ENCODE results near the gene TEX12. TPM values are rescaled to one million over a fixed set of nuclear protein-coding genes. Genes with fewer than 3 reads are reported as not detected.
A peak's percentile ranks its signal among the peaks of the same experiment; 100 is the strongest.

Gene TEX12
- total RNA-seq, 4 donors from 2014 or later, result 1.1 to 1.2 TPM; not detected in 2

- H3K9me3 ChIP-seq, result no peaks in the 10 kb centered on the region
- peak overlapping the region; percentile 81 for H3K27ac ChIP-seq
- no peaks in the 10 kb centered on the region for H3K27me3 ChIP-seq
- H3K36me3 ChIP-seq, result no peaks in the 10 kb centered on the region
- DNase-seq (ENCODE audit: low spot score in 2 of 2), result no peak
- H3K4me3 ChIP-seq, result no peak overlapping the region
- TF ChIP-seq, protein P1, sequence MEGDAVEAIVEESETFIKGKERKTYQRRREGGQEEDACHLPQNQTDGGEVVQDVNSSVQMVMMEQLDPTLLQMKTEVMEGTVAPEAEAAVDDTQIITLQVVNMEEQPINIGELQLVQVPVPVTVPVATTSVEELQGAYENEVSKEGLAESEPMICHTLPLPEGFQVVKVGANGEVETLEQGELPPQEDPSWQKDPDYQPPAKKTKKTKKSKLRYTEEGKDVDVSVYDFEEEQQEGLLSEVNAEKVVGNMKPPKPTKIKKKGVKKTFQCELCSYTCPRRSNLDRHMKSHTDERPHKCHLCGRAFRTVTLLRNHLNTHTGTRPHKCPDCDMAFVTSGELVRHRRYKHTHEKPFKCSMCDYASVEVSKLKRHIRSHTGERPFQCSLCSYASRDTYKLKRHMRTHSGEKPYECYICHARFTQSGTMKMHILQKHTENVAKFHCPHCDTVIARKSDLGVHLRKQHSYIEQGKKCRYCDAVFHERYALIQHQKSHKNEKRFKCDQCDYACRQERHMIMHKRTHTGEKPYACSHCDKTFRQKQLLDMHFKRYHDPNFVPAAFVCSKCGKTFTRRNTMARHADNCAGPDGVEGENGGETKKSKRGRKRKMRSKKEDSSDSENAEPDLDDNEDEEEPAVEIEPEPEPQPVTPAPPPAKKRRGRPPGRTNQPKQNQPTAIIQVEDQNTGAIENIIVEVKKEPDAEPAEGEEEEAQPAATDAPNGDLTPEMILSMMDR (IDR thresholded peaks at IDR 0.05), result no peak
- TF ChIP-seq POLR2A (IDR thresholded peaks at IDR 0.05) (no peak), POLR2AphosphoS5 (IDR thresholded peaks at IDR 0.05) (no peak), EP300 (IDR thresholded peaks at IDR 0.05) (no peak)
- H3K4me1 ChIP-seq, result peaks cover 37% of the 10 kb centered on the region
- WGBS, result 58% methylated on average over 5 of the region's 5 CpGs
These were observed 37.5 kb upstream of the TEX12 start for GRCh38 chr11:112129656-112130055.

- no peaks in the 10 kb centered on the region for H3K27me3 ChIP-seq
- no peaks in the 10 kb centered on the region for H3K9me3 ChIP-seq
- 66% methylated on average over 2 of the region's 2 CpGs for WGBS
- no peak overlapping the region for H3K27ac ChIP-seq
- no peak overlapping the region for H3K4me3 ChIP-seq
- H3K4me1 ChIP-seq, result peaks cover 37% of the 10 kb centered on the region
- H3K36me3 ChIP-seq, result no peaks in the 10 kb centered on the region
- TF ChIP-seq POLR2A (IDR thresholded peaks at IDR 0.05) (no peak), POLR2AphosphoS5 (IDR thresholded peaks at IDR 0.05) (no peak), EP300 (IDR thresholded peaks at IDR 0.05) (no peak)
- TF ChIP-seq, protein P1 (IDR thresholded peaks at IDR 0.05), result no peak
- no peak for DNase-seq (ENCODE audit: low spot score in 2 of 2)
These were observed 34.4 kb upstream of the TEX12 start for GRCh38 chr11:112132737-112133136.

- Histone ChIP-seq H3K4me1 (peaks cover 21% of the 10 kb centered on the region), H3K9me3 (no peaks in the 10 kb centered on the region), H3K27ac (no peak overlapping the region), H3K36me3 (no peaks in the 10 kb centered on the region), H3K4me3 (no peak overlapping the region), H3K27me3 (no peaks in the 10 kb centered on the region)
- TF ChIP-seq, protein P1 (IDR thresholded peaks at IDR 0.05), result no peak
- TF ChIP-seq POLR2AphosphoS5 (IDR thresholded peaks at IDR 0.05) (no peak), POLR2A (IDR thresholded peaks at IDR 0.05) (no peak), EP300 (IDR thresholded peaks at IDR 0.05) (no peak)
- no peak for DNase-seq (ENCODE audit: low spot score in 2 of 2)
- WGBS, result 85% methylated on average over 4 of the region's 4 CpGs
These were observed 32.7 kb upstream of the TEX12 start for GRCh38 chr11:112134473-112134872.

GRCh38 chr11:112143597-112143996, 23.6 kb upstream of the TEX12 start:
- 93% methylated on average over 3 of the region's 3 CpGs for WGBS
- no peaks in the 10 kb centered on the region for H3K9me3 ChIP-seq
- DNase-seq (ENCODE audit: low spot score in 2 of 2), result no peak
- no peaks in the 10 kb centered on the region for H3K27me3 ChIP-seq
- H3K27ac ChIP-seq, result no peak overlapping the region
- TF ChIP-seq POLR2AphosphoS5 (IDR thresholded peaks at IDR 0.05), result no peak
- TF ChIP-seq EP300 (IDR thresholded peaks at IDR 0.05), result no peak
- no peak for TF ChIP-seq POLR2A (IDR thresholded peaks at IDR 0.05)
- TF ChIP-seq, protein P1 (IDR thresholded peaks at IDR 0.05), result no peak
- no peak overlapping the region for H3K4me3 ChIP-seq
- no peaks in the 10 kb centered on the region for H3K4me1 ChIP-seq
- H3K36me3 ChIP-seq, result peaks cover 9% of the 10 kb centered on the region

GRCh38 chr11:112150517-112150916, 16.7 kb upstream of the TEX12 start:
- Histone ChIP-seq H3K36me3 (peaks cover 12% of the 10 kb centered on the region), H3K4me3 (no peak overlapping the region), H3K27me3 (no peaks in the 10 kb centered on the region), H3K4me1 (no peaks in the 10 kb centered on the region), H3K9me3 (no peaks in the 10 kb centered on the region), H3K27ac (no peak overlapping the region)
- DNase-seq (ENCODE audit: low spot score in 2 of 2), result no peak
- TF ChIP-seq POLR2A (IDR thresholded peaks at IDR 0.05) (no peak), EP300 (IDR thresholded peaks at IDR 0.05) (no peak), POLR2AphosphoS5 (IDR thresholded peaks at IDR 0.05) (no peak)
- TF ChIP-seq, protein P1 (IDR thresholded peaks at IDR 0.05), result no peak
- WGBS, result 70% methylated on average over 5 of the region's 5 CpGs
